Measurements from ENCODE around the gene MACROD2. TPM values are rescaled to one million over a fixed set of nuclear protein-coding genes. Genes with fewer than 3 reads are reported as not detected.
"Not testable (repeated sequence)": the region's sequence is repeated elsewhere in the genome, so short reads cannot be mapped to it uniquely, and the experiment has no call there.

The MACROD2 gene
- total RNA-seq, 1 experiment from 2014 or later = 0.12 TPM

GRCh38 chr20:14919501-14920081 is 924.3 kb downstream of the MACROD2 start:
- DNase-seq = no peak
- H3K4me1 ChIP-seq = 0 out of 2 replicates have a peak, but pooled peaks cover 3% of the 10 kb centered on the region
- no peak overlapping the region for H3K4me3 ChIP-seq
- H3K27me3 ChIP-seq = no peaks in the 10 kb centered on the region
- H3K36me3 ChIP-seq = no peaks in the 10 kb centered on the region
- H3K9me3 ChIP-seq (replicated peaks) = no peaks in the 10 kb centered on the region
- H3K27ac ChIP-seq = no peak overlapping the region

DNA sequence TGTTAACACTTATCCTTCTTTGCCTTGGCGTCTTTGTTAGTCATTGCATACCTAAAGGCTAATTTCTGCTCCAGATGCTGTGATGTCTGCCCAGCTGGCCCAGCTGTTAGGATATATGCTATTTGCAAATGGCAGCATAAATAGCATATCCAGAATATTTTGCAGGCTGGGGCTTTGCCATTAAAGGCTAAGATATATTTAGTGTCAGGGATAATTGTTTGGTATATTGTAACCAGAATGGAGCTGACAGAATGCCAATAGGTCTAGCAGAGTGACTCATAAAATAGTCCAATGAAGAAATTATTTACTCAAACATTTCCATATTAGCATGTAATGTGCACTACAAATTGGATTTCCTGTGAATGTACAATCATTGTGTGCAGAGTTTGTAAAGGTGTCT is 926.2 kb downstream of the MACROD2 start:
- H3K27ac ChIP-seq = no peak overlapping the region
- H3K9me3 ChIP-seq (replicated peaks) = no peaks in the 10 kb centered on the region
- no peaks in the 10 kb centered on the region for H3K36me3 ChIP-seq
- no peak overlapping the region for H3K4me3 ChIP-seq
- no peaks in the 10 kb centered on the region for H3K27me3 ChIP-seq
- H3K4me1 ChIP-seq = 0 out of 2 replicates have a peak, but pooled peaks cover 6% of the 10 kb centered on the region
- no peak for DNase-seq

DNA sequence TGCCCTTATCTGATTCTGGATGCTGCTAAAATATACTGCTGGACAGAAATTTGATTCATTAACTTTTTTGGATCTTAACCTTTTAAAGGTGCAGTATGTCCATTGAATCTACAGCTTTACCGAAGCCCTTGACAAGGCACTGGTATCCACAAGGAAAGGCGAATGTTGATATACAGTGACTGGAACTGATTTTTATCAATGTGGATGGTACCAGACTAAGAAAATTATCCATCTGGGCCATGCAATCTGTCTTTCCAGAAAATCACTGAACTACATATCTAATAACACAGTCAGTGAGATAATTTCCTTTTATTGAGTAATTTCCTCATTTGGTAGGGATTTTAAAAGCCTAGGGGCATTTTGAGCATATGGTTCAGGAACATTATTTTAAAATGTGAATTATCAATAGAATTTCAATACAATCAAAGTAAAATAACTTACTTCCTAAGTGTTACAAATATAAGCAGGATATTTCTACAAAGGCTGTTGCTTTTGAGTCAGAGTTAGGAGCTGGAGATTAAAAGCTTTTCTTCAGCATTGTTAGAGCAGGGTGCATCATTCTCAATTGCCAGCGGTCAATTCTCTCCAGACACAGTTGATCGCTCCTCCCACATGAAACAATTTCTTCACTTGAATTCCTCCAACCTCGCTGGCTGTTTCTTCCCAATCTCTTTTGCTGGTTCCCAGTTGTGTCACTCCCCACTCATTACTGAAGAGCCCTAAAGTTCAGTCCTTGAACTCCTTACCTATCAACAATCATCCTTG is 927.4 kb downstream of the MACROD2 start:
- no peak for DNase-seq

GRCh38 chr20:14924433-14924832 is 929.1 kb downstream of the MACROD2 start:
- Histone ChIP-seq H3K27ac (no peak overlapping the region), H3K36me3 (no peaks in the 10 kb centered on the region), H3K9me3 (replicated peaks) (peaks cover 3% of the 10 kb centered on the region; the same call in 1 of the 2 replicates), H3K27me3 (no peaks in the 10 kb centered on the region), H3K4me1 (peaks cover 11% of the 10 kb centered on the region), H3K4me3 (no peak overlapping the region)
- peak in 1 of 2 experiments; percentile 18 for DNase-seq

More for the DNA sequence above, 927.4 kb downstream of the MACROD2 start:
- Histone ChIP-seq H3K9me3 (replicated peaks) (no peaks in the 10 kb centered on the region; the same call in 1 of the 2 replicates), H3K27ac (no peak overlapping the region), H3K36me3 (no peaks in the 10 kb centered on the region), H3K27me3 (no peaks in the 10 kb centered on the region), H3K4me3 (no peak overlapping the region), H3K4me1 (0 out of 2 replicates have a peak, but pooled peaks cover 6% of the 10 kb centered on the region)

- Histone ChIP-seq H3K27me3 (no peaks in the 10 kb centered on the region), H3K27ac (no peak overlapping the region), H3K36me3 (no peaks in the 10 kb centered on the region), H3K4me3 (no peak overlapping the region), H3K4me1 (peaks cover 8% of the 10 kb centered on the region), H3K9me3 (replicated peaks) (peaks cover 3% of the 10 kb centered on the region; the same call in 1 of the 2 replicates)
- DNase-seq = no peak
Observed at GRCh38 chr20:14925300-14925699, 930.0 kb downstream of the MACROD2 start.

- not testable (repeated sequence) for H3K27me3 ChIP-seq; H3K9me3 ChIP-seq (replicated peaks); H3K27ac ChIP-seq; H3K4me3 ChIP-seq; H3K4me1 ChIP-seq; H3K36me3 ChIP-seq; DNase-seq
Observed at GRCh38 chr20:14926436-14926835, 931.1 kb downstream of the MACROD2 start.

DNA sequence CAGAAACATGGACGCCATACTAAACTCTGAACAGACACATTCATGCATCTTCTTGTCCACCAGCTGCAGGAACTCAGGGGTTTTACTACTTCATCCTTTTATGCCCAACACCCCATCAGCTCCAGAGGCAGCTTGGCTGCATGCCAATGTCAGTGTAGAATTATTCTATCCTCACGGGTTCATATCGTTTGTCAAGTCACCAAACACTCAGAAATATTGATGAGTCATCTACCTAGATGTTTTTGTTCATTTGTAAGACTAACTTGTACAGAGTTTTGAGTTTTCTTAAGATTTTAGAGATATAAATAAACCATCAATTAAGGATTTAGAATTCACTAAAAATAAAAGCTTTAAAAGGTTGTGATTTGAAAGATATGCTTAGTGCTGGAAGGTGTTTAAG is 932.8 kb downstream of the MACROD2 start:
- Histone ChIP-seq H3K4me3 (no peak overlapping the region), H3K4me1 (peaks cover 8% of the 10 kb centered on the region), H3K27ac (no peak overlapping the region), H3K27me3 (no peaks in the 10 kb centered on the region), H3K36me3 (no peaks in the 10 kb centered on the region), H3K9me3 (replicated peaks) (peaks cover 3% of the 10 kb centered on the region; the same call in 1 of the 2 replicates)
- DNase-seq = peak; percentile 14 to 45

DNA sequence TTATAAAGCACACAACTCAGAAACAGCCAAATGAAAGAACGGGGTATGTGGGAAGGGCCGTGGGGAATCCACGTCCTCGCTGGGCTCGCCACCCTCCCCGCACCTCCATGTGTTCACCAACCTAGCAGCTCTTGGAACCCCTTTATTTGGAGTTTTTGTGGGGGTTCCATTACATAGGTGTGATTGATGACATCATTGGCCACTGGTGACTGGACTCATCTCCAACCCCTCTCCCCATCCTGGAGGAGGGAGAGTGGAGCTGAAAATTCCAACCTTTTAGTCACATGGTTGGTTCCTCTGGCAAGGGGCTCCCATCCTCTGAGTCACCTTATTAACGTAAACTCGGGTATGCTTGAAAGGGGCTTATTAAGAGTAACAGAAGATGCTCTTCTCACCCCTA is 934.1 kb downstream of the MACROD2 start:
- H3K27ac ChIP-seq = no peak overlapping the region
- no peak for DNase-seq

DNA sequence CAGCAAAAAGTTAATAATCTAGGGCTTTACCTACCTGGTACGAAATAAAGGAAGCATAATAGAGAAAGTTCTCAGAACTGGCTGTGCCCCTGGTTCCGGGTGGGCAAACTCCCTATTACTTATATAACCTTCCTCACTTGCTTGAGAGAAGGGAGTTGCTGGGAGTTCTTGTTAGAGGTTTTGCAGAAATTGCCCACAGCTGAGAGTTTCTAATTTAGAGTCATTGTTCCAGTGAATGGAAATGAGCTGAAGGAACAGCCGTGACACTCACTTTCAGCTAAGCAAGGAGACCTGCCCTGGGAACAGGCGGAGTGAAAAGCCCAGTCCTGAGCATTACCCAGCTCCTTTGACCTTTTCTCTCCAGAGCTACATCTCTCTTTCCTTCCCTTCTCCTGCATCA is 936.7 kb downstream of the MACROD2 start:
- H3K27me3 ChIP-seq = no peaks in the 10 kb centered on the region
- no peak overlapping the region for H3K27ac ChIP-seq
- peaks cover 5% of the 10 kb centered on the region for H3K4me1 ChIP-seq
- H3K9me3 ChIP-seq (replicated peaks) = peaks cover 3% of the 10 kb centered on the region; the same call in 1 of the 2 replicates
- H3K36me3 ChIP-seq = no peaks in the 10 kb centered on the region
- H3K4me3 ChIP-seq = no peak overlapping the region
- no peak for DNase-seq

More for the DNA sequence above, 934.1 kb downstream of the MACROD2 start:
- Histone ChIP-seq H3K27me3 (no peaks in the 10 kb centered on the region), H3K4me3 (no peak overlapping the region), H3K36me3 (no peaks in the 10 kb centered on the region), H3K4me1 (peaks cover 8% of the 10 kb centered on the region), H3K9me3 (replicated peaks) (peaks cover 3% of the 10 kb centered on the region; the same call in 1 of the 2 replicates)

DNA sequence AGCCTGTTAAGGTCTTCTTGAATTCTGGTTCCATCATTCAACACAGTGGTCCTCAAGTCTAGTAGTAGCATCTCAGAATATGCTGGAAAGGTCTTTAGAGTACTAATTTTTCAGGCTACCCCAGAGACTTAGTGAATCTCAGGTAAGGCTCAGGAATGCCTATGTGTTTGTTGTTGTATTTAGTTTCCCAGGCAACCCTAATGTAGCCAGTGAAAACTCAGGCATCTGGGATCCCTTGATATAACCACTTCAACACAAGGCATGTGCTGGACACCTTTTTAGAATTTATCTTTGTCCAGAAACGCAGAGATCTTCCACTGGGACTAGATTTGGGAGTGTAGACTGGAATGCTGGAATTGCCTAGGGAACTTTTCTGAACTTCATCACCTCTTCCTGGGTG is 940.0 kb downstream of the MACROD2 start:
- Histone ChIP-seq H3K4me1 (no peaks in the 10 kb centered on the region), H3K9me3 (replicated peaks) (no peaks in the 10 kb centered on the region; the same call in 1 of the 2 replicates), H3K36me3 (no peaks in the 10 kb centered on the region), H3K4me3 (no peak overlapping the region), H3K27ac (no peak overlapping the region), H3K27me3 (no peaks in the 10 kb centered on the region)
- DNase-seq = no peak

DNA sequence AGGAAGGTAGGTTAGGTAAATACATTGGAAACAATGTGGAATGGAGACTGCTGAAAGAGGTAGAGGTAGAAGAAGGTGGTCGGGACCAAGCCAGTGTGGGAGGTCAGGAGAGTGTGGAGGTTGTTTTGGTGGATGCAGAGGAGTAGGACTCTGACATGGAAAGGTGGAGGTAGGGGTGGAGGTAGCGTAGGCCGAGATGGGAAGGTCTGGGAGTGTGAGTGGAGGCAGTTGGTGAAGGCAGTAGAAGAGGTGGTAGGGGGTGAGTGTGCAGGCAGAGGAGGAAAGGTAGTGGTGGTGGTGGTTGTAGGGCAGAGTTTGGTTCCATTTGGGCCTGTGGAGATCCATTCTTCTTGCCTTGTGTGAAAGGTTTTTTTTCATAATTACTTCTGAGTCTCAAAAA is 941.7 kb downstream of the MACROD2 start:
- no peak overlapping the region for H3K27ac ChIP-seq
- no peak overlapping the region for H3K4me3 ChIP-seq
- no peaks in the 10 kb centered on the region for H3K36me3 ChIP-seq
- no peaks in the 10 kb centered on the region; the same call in 1 of the 2 replicates for H3K9me3 ChIP-seq (replicated peaks)
- DNase-seq = no peak
- H3K4me1 ChIP-seq = no peaks in the 10 kb centered on the region
- no peaks in the 10 kb centered on the region for H3K27me3 ChIP-seq

DNA sequence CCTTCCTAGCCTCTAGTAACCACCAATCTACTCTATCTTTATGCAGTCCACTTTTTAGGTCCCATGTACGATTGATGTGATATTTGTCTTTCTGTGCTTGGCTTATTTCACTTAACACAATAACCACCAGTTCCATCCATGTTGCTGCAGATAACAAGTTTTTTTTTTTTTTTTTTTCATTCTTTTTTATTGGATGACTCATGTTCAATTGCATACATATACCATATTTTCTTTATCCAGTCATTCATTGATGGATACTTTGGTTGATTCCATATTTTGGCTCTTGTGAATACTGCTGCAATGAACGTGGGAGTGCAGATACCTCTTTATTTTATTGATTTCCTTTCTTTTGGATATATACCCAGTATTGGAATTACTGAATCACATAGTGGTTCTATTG is 942.5 kb downstream of the MACROD2 start:
- Histone ChIP-seq H3K4me3 (no peak overlapping the region), H3K27ac (no peak overlapping the region), H3K4me1 (no peaks in the 10 kb centered on the region), H3K9me3 (replicated peaks) (no peaks in the 10 kb centered on the region; the same call in none of the 2 replicates), H3K36me3 (no peaks in the 10 kb centered on the region), H3K27me3 (no peaks in the 10 kb centered on the region)
- DNase-seq = no peak

GRCh38 chr20:14947536-14947935 is 952.2 kb downstream of the MACROD2 start:
- H3K36me3 ChIP-seq = no peaks in the 10 kb centered on the region
- peaks cover 23% of the 10 kb centered on the region for H3K4me1 ChIP-seq
- no peak for DNase-seq
- H3K9me3 ChIP-seq (replicated peaks) = no peaks in the 10 kb centered on the region; the same call in 1 of the 2 replicates
- H3K4me3 ChIP-seq = no peak overlapping the region
- H3K27ac ChIP-seq = no peak overlapping the region
- H3K27me3 ChIP-seq = no peaks in the 10 kb centered on the region

- peak in 1 of 2 experiments; percentile 21 for DNase-seq
- Histone ChIP-seq H3K9me3 (replicated peaks) (no peaks in the 10 kb centered on the region), H3K36me3 (no peaks in the 10 kb centered on the region), H3K27ac (no peak overlapping the region), H3K4me3 (no peak overlapping the region), H3K4me1 (peaks cover 26% of the 10 kb centered on the region), H3K27me3 (no peaks in the 10 kb centered on the region)
Observed at GRCh38 chr20:14947946-14948345, 952.6 kb downstream of the MACROD2 start.

DNA sequence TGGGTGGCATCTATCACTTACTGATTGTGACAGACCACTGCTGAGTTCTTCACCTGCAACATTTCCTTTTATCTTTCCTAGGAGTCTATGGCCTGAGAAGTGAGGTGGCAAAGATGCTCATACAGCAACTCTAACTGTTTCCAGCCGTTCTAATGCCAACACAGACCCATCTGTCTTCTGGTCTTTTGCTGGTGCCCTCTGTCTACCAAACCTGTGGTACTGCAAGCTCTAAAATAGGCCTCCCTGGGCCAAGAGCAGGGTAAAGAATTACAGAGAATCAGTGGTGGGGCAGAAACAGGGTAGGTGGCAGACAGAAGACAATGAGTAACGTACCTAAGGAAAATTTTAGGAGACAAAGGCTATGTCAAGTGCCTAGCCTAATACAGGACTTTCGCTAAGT is 953.1 kb downstream of the MACROD2 start:
- peak in 1 of 2 experiments; percentile 29 for DNase-seq
- H3K27ac ChIP-seq = no peak overlapping the region
- H3K4me3 ChIP-seq = no peak overlapping the region
- H3K9me3 ChIP-seq (replicated peaks) = no peaks in the 10 kb centered on the region
- peaks cover 26% of the 10 kb centered on the region for H3K4me1 ChIP-seq
- no peaks in the 10 kb centered on the region for H3K27me3 ChIP-seq
- H3K36me3 ChIP-seq = no peaks in the 10 kb centered on the region
